NCI-H1694 treated with DMSO at 0.1 percent for 48 hours (cell line): ENCODE data around the gene CRYGA.

Experiments
- DNase-seq: peaks from one replicate; lab custom pipeline; 2025; lab: John Stamatoyannopoulos, UW

CRYGA gene, protein sequence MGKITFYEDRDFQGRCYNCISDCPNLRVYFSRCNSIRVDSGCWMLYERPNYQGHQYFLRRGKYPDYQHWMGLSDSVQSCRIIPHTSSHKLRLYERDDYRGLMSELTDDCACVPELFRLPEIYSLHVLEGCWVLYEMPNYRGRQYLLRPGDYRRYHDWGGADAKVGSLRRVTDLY

GRCh38 chr2:208163489-208163888, at the start of gene CRYGA:
Gene CRYGA (minus strand): TSS chr2:208163589. CDS start chr2:208163556, 33 bp downstream.
- DNase-seq: no peak

DNA sequence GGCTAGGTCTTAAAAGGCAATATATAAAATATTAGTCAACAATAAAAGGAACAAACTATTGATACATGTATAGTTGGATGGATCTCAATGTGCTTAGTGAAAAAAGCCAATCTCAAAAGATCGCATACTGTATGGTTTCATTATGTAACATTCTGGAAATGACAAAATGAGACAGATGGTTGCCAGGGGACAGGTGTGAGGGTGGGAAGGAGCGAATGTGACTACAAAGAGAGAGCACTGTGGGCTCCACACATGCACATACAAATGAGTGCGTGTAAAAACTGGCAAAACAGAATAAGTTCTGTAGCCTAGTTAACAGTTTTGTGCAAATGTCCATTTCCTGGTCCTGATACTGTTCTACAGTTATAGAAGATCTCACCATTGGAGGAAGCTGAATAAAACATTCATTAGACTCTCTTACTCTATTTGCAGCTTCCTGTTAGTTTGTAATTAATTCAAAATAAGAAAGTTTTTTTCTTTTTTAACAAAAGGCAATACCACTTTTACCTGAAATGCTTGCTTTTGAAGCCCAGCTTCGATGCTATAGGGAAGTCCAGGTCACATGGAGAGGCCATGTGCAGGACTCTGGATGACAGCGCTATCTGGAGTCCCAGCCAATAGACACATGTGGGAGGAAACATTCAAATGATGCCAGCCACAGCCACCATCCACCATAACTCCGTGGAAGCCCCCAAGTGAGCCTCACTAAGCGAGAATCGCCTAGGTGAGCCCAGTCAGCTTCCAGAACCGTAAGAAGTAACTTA, 47.5 kb upstream of the CRYGA start:
- peak; percentile 11 for DNase-seq

DNA sequence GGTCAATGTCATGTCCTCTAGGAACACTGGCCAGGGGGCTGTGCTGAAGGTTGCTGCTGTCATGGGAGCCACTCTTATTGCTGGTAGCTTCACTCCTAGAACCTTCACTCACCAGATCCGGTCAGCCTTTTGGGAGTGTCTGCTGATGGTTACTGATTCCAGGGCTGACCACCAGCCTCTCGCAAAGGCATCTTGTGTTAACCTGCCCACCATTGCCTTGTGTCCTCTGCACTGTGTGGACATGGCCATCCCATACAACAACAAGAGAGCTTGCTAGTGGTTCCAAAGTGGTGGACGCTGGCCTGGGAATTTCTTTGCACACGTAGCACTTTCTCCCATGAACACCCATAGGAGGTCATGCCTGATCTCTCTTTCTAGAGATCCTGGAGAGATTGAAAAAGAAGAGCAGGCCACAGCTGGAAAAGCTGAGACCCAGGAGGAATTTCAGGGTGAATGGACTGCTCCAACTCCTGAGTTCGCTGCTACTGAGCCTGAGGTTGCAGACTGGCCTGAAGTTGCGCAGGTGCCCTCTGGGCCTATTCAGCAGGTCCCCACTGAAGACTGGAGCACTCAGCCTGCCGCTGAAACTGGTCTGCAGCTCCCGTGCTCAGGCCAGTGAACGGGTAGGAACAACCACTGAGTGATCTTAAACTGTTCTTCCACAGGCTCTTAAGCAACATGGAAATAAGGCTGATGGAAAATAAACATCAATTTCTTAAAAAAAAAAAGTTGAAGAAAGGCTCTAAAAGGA, 45.1 kb upstream of the CRYGA start:
- DNase-seq: no peak

- no peak for DNase-seq
Observed at GRCh38 chr2:208207769-208208168, 44.4 kb upstream of the CRYGA start.

- no peak for DNase-seq
Observed at GRCh38 chr2:208204166-208204565, 40.8 kb upstream of the CRYGA start.

DNA sequence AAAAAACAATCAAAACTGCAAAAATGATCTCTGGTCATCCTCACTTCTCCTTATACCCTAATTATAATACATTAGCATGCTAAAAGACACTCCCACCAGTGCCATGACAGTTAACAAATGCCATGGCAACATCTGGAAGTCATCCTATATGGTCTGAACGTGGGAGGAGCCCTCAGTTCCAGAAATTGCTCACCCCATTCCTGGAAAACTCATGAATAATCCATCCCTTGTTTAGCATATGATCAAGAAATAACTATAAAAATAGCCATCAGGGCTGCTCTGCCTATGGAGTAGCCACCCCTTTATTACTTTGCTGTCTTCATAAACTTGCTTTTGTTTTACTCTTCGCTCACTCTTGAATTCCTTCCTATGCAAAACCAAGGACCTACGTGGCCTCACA, 32.1 kb upstream of the CRYGA start:
- no peak for DNase-seq

DNA sequence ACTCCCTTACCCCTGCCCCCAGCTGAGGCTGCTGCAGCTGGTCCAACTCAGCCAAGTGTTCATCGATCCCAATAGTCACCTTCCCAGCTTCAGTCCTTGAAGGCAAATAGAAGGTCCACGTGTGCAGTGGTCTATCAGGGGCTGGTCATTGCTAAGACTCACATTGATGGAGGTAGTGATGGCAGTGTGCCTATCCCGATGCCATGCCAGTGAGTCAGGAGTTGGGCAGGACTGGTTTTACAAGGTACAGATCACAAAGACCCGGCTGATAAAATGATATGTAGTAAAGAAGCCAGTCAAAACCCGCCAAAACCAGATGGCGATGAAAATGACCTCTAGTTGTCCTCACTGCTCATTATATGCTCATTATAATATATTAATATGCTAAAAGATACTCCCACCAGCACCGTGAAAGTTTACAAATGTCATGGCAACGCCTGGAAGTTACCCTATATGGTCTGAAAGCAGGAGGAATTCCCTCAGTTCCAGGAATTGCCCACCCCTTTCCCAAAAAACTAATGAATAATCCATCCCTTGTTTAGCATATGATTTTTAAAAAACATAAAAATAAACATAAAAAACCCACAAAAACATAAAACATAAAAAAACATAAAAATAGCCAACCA, 29.3 kb upstream of the CRYGA start:
- no peak for DNase-seq

- no peak for DNase-seq
Observed at GRCh38 chr2:208189810-208190503, 26.6 kb upstream of the CRYGA start, which contains the start of gene C2orf80. Gene C2orf80 (minus strand): TSS chr2:208190030. CDS start chr2:208186986, 3,044 bp downstream.

DNA sequence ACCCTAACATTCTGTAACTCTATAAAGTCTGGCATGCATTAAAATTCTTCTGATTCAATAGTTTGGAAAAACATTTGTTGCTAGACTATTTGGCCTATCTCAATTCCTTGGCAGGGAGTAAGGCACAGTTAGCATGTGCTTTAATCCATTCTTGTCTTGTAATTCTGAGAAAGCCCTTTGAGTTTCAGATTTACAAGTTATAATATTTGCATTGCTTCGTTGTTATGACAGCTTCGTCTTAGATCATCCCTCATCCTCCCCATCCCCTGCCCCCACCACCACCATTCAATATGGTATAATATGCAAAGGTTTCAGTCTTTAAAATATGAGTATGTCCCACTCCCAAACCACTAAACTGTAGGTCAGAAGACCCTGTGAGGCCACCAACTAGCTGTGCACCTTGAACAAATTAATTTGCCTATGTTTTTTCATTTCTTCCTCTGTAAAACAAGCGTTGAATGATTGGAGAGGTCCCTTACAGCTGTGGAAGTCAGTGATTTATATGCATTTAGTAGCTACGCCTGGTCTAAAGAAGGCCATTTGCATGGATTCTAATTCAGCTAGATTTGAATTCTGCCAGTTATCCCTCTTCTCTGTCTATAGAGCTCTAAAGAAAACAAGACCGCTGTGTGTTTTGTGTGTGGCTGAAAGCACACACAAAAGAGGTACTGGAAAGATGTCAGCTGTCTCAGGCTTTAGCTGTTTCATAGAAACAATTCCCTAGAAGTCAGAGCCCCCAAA, 25.9 kb upstream of the CRYGA start:
- no peak for DNase-seq

DNA sequence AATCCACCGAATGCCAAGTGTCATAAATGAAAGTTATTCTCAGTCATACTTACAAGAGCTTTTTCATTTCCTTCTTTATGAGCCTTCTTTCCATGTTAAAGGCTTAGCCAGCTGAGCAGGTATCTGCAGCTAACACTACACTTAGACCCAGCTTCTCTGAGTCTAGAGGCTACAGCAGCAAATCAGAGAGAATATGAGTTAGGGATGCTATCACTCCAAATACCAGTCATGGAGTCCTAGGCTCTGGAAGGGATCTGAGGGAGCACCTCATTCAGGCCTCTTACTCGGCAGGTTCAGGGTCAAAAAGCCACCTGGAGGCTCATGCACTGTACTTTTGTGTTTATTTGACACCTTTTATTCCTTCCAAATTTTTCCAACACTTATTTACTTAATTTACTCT, 23.5 kb upstream of the CRYGA start:
- DNase-seq: no peak

DNA sequence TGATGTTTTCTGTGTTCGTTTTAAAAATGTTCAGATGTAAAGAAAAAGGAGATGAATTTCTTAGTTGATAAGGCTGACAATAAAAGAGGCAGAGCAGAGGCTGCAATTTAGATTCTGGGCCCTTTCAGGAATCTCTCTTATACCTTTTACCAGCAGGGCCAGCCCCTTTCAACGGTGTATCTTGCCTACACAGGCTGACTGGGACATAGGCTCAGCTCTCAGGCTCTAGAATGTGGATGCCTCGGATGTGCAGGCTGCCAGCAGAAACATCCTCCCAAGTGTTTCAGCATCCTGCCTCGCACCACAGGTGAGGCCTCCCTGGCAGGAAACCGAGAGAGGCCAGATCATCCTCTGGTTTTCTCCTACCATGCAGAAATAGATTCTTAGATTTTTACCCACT, 23.1 kb upstream of the CRYGA start:
- DNase-seq: no peak

GRCh38 chr2:208183972-208184705, 20.8 kb upstream of the CRYGA start:
- no peak for DNase-seq

GRCh38 chr2:208183526-208183925, 20.1 kb upstream of the CRYGA start:
- DNase-seq: no peak

- DNase-seq: no peak
Observed at GRCh38 chr2:208182835-208183234, 19.4 kb upstream of the CRYGA start.

- DNase-seq: no peak
Observed at GRCh38 chr2:208179028-208179609, 15.7 kb upstream of the CRYGA start.

DNA sequence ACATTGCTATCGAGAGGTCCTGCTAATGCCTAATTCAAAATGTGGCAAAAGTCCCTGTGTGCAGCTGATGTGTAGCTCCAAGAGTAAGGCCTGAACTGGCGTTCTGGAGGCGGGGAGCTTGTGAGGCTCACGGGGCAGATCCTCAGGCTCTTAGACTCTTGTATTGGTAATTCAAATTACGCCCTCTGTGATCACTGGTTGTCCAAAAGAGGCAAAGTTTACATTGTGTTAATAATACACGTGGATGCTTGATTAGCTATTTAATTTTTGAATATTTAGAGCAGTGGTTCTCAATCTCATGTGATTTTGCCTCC, 12.4 kb upstream of the CRYGA start:
- DNase-seq: no peak

DNA sequence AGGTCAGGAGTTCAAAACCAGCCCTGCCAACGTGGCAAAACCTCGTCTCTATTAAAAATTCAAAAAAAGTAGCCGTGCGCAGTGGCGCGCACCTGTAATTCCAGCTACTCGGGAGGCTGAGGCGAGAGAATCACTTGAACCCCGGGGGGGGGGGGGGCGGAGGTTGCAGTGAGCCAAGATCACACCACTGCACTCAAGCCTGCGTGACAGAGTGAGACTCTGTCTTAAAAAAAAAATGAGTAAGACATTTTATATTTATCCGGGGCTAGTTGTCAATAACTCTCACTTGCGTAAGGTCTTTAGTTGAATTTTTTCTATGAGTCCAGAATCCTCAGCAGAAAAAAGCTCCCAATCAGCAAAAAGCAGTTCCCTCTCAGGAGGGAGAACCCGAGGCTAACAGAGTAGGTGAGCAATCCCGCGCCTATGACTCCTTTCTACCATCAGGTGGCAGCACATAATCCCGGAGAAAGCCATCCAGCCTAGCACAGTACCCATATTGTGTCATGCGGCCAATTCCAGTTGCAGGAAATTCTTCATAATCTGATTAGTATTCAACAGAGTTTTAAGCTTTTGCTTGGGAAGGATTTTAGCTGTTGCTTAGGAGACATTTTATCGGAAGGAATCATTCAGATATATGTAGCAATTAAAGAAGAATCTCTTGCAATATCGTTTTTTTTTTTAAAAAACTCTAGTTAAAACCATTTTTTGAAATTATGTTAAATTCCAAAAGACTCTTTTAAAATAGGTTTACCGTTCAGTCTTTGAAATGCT, 11.9 kb upstream of the CRYGA start:
- peak; percentile 86 for DNase-seq

GRCh38 chr2:208174144-208174543, 10.8 kb upstream of the CRYGA start:
- no peak for DNase-seq

GRCh38 chr2:208172125-208172524, 8.7 kb upstream of the CRYGA start:
- no peak for DNase-seq
